Nephron (organoid): Measurements from ENCODE around the gene TNK2.

ENCODE experiments used
- H3K27ac Mint-ChIP-seq, 3 experiments: 2 replicates each; pipeline ENCODE4 v1.8.0; 2020; ENCODE audit warnings: mixed read lengths in 3 of 3, mild to moderate bottlenecking in 2 of 3, moderate library complexity in 1 of 3
- H3K27me3 Mint-ChIP-seq: 2 replicates; pipeline ENCODE4 v1.8.0; 2021; ENCODE audit warnings: low read depth, mild to moderate bottlenecking, moderate library complexity, mixed read lengths
- H3K36me3 Mint-ChIP-seq: 2 replicates; pipeline ENCODE4 v1.8.0; 2020; ENCODE audit warnings: low read depth, mixed read lengths
- H3K4me1 Mint-ChIP-seq: 2 replicates; pipeline ENCODE4 v1.8.0; 2020; ENCODE audit warnings: mixed read lengths
- H3K4me3 Mint-ChIP-seq, 3 experiments: 2 replicates each; pipeline ENCODE4 v1.8.0; 2020; ENCODE audit warnings: mild to moderate bottlenecking in 3 of 3, mixed read lengths in 3 of 3, moderate library complexity in 2 of 3
- H3K9me3 Mint-ChIP-seq: 2 replicates; pipeline ENCODE4 v1.8.0; 2020; ENCODE audit warnings: mixed read lengths
- CTCF ChIP-seq, 3 experiments: fragments of 200-600 bp; sonication (generic); IDR thresholded peaks; one replicate each; pipeline ENCODE4 v1.5.0; 2021; ENCODE audit warnings: antibody characterized with exemption in 3 of 3; ENCODE audit not compliant: unreplicated experiment in 3 of 3

The TNK2 gene

GRCh38 chr3:195853036-195853435 lies 55.3 kb downstream of the TNK2 start:
- H3K4me3 Mint-ChIP-seq, result no peak overlapping the region
- H3K4me1 Mint-ChIP-seq, result no peaks in the 10 kb centered on the region
- no peak overlapping the region for H3K27ac Mint-ChIP-seq
- no peaks in the 10 kb centered on the region for H3K9me3 Mint-ChIP-seq
- no peaks in the 10 kb centered on the region for H3K36me3 Mint-ChIP-seq
- no peak for TF ChIP-seq CTCF (IDR thresholded peaks at IDR 0.05; ENCODE audit: unreplicated experiment in 3 of 3)
- H3K27me3 Mint-ChIP-seq, result peaks cover 19% of the 10 kb centered on the region

GRCh38 chr3:195850857-195851543 lies 57.4 kb downstream of the TNK2 start:
- Mint-ChIP-seq H3K9me3 (no peaks in the 10 kb centered on the region), H3K4me3 (no peak overlapping the region), H3K36me3 (no peaks in the 10 kb centered on the region), H3K27ac (no peak overlapping the region), H3K27me3 (peaks cover 22% of the 10 kb centered on the region), H3K4me1 (no peaks in the 10 kb centered on the region)
- peak; percentile 99 to 100 (median 100) for TF ChIP-seq CTCF (IDR thresholded peaks at IDR 0.05; ENCODE audit: unreplicated experiment in 3 of 3)

GRCh38 chr3:195849322-195850074 lies 58.9 kb downstream of the TNK2 start:
- Mint-ChIP-seq H3K9me3 (no peaks in the 10 kb centered on the region), H3K27ac (no peak overlapping the region), H3K36me3 (no peaks in the 10 kb centered on the region), H3K27me3 (peaks cover 20% of the 10 kb centered on the region), H3K4me3 (no peak overlapping the region), H3K4me1 (no peaks in the 10 kb centered on the region)
- no peak for TF ChIP-seq CTCF (IDR thresholded peaks at IDR 0.05; ENCODE audit: unreplicated experiment in 3 of 3)

DNA sequence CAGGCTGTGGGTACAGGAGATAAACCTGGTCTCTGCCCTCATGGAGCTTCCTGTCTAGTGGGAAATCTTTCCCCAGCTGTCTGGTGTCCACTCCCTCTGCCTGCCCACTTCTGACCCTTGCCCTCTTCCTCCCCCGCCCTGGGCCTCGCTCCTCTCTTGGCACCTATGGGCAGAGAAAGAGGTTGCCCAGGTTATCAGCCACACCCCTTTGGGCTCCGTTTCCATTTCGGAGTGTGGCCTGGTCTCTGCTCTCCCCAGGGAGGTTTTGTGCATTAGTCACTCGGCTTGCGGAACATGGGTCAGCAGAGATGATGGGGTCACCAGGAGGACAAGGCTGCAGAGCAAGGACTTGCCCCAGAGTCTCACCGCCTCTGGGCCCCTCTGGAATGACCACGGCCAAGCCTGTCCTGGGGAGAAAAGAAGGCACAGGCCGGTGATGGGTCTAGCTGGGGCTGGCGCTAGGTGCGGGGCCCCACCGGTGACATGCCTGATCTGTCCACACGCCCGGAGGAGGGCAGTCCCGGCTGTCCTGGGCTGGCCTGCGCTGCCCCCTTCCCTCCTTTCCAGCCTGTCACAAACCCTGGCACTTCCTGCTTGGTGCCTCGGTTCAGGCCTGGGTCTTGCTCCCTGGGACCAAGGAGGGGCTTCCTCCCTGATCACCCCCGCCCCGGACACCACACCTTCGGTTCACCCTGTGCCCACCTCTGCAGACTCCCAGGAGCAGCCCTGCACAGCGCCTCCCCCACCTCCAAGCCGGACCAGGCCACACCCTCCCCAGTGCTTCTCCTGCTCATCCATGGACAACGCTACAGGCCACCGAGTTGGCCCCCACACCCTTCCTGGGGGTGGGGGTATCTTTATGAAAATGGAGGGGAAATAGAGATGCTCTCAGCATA lies 61.0 kb downstream of the TNK2 start:
- no peak for TF ChIP-seq CTCF (IDR thresholded peaks at IDR 0.05; ENCODE audit: unreplicated experiment in 3 of 3)
- Mint-ChIP-seq H3K9me3 (no peaks in the 10 kb centered on the region), H3K36me3 (no peaks in the 10 kb centered on the region), H3K4me3 (no peak overlapping the region), H3K4me1 (no peaks in the 10 kb centered on the region), H3K27me3 (peaks cover 18% of the 10 kb centered on the region), H3K27ac (no peak overlapping the region)

GRCh38 chr3:195845483-195845882 lies 62.9 kb downstream of the TNK2 start:
- no peaks in the 10 kb centered on the region for H3K4me1 Mint-ChIP-seq
- H3K27ac Mint-ChIP-seq, result no peak overlapping the region
- no peak for TF ChIP-seq CTCF (IDR thresholded peaks at IDR 0.05; ENCODE audit: unreplicated experiment in 3 of 3)
- no peaks in the 10 kb centered on the region for H3K9me3 Mint-ChIP-seq
- peaks cover 13% of the 10 kb centered on the region for H3K27me3 Mint-ChIP-seq
- H3K36me3 Mint-ChIP-seq, result no peaks in the 10 kb centered on the region
- H3K4me3 Mint-ChIP-seq, result no peak overlapping the region
